GM06990 (cell line): Measurements from ENCODE around the gene GNA12.
"Not testable (repeated sequence)": the region's sequence is repeated elsewhere in the genome, so short reads cannot be mapped to it uniquely, and the experiment has no call there.

Source experiments
- DNase-seq: peaks from one replicate; pipeline ENCODE4 v3.0.0-alpha.2; 2011; ENCODE audit not compliant: insufficient read length; ENCODE audit errors: extremely low read depth
- H3K27me3 ChIP-seq: replicated peaks from 2 replicates; pipeline ENCODE4 v1.6.0; 2011; ENCODE audit warnings: low read length; ENCODE audit not compliant: control insufficient read depth, insufficient read depth
- H3K36me3 ChIP-seq: 2 replicates; pipeline ENCODE4 v1.5.1; 2011; ENCODE audit warnings: low read length; ENCODE audit not compliant: control insufficient read depth, insufficient read depth
- H3K4me3 ChIP-seq: replicated peaks from 2 replicates; pipeline ENCODE4 v1.5.1; 2011; ENCODE audit warnings: low read depth, mild to moderate bottlenecking, control low read depth, low read length
- CTCF ChIP-seq: IDR thresholded peaks from 2 replicates; pipeline ENCODE4 v1.5.1; 2011; ENCODE audit warnings: low read length, control low read depth, mild to moderate bottlenecking, inconsistent platforms; ENCODE audit not compliant: insufficient read depth, poor library complexity, severe bottlenecking

Gene GNA12

GRCh38 chr7:2859952-2860351 lies 15.8 kb upstream of the GNA12 start:
- H3K27me3 ChIP-seq: no peaks in the 10 kb centered on the region
- no peak overlapping the region for H3K4me3 ChIP-seq
- no peaks in the 10 kb centered on the region for H3K36me3 ChIP-seq
- TF ChIP-seq CTCF: no peak
- DNase-seq: no peak

DNA sequence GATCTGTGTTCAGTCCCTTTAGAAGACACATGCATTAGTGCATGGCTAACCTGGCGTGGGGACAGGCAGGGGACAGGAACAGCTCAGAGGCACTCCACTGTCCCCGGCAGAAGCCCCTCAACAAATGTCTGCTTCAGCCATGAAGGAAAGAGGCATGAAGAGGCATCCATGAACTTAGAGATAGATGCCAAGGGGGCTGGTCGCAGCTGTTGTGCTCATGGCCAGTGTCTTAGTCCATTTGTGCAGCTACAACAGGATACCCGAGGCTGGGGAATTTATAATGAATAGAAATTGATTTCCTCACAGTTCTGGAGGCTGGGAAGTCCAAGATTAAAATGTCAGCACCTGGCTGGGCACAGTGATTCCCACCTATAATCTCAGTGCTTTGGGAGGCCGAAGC lies 14.5 kb upstream of the GNA12 start:
- no peak for DNase-seq
- Histone ChIP-seq H3K27me3 (no peaks in the 10 kb centered on the region), H3K36me3 (no peaks in the 10 kb centered on the region), H3K4me3 (no peak overlapping the region)
- TF ChIP-seq CTCF: no peak

- Histone ChIP-seq H3K36me3 (no peaks in the 10 kb centered on the region), H3K4me3 (no peak overlapping the region), H3K27me3 (no peaks in the 10 kb centered on the region)
- TF ChIP-seq CTCF: no peak
- DNase-seq: no peak
Observed at GRCh38 chr7:2856388-2857169, 12.5 kb upstream of the GNA12 start.

DNA sequence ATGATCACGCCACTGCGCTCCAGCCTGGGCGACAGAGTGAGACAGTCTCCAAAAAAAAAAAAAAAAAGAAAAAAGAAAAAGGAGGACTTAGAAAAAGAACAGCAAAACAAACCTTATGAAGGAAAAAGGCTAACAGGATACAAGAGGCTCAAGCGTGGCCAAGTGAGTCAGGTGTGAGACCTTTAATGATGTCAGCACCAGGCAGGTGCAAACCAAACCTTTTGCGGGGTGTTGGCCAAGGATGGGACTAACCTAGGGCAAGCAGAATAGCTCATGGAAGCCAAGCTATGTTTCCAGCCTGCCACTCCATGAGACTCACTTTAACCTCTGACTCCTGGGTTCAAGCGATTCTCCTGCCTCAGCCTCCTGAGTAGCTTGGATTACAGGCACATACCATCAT lies 11.3 kb upstream of the GNA12 start:
- H3K27me3 ChIP-seq: no peaks in the 10 kb centered on the region
- no peak for DNase-seq
- TF ChIP-seq CTCF: no peak
- H3K36me3 ChIP-seq: no peaks in the 10 kb centered on the region
- no peak overlapping the region for H3K4me3 ChIP-seq

- DNase-seq, H3K4me3 ChIP-seq, H3K27me3 ChIP-seq, H3K36me3 ChIP-seq: not testable (repeated sequence)
Observed at GRCh38 chr7:2853552-2853951, 9.4 kb upstream of the GNA12 start.

DNA sequence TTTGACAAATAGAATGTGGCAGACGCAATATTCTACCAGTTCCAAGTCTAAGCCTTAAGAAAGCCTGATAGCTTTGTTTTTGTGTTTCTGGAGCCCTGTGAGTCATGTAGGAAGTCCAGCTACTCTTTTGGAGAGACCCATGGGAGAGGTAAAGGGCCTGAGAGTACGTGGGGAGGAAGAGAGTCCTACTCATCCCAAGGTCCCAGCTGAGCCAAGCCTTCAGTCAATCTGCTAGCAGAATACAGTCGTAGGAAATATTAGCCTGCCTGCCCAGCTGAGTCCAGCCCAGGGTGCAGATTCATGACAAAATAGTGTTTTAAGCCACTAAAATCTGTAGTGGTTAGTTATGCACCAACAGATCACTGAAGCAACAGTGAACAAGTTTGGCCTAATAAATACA lies 9.0 kb upstream of the GNA12 start:
- no peak for TF ChIP-seq CTCF
- no peaks in the 10 kb centered on the region for H3K27me3 ChIP-seq
- no peak for DNase-seq

More for the DNA sequence above, 9.0 kb upstream of the GNA12 start:
- Histone ChIP-seq H3K36me3 (no peaks in the 10 kb centered on the region), H3K4me3 (no peak overlapping the region)
